Upper lobe of left lung (tissue), 4 donors: Measurements from ENCODE around the gene SERPINB8.

Experiments
- EP300 ChIP-seq, 4 donors: sonication (generic); formaldehyde crosslinking; IDR thresholded peaks; one replicate each; pipeline ENCODE4 v1.5.1; 2017; ENCODE audit warnings: antibody characterized with exemption in 4 of 4, control low read depth in 2 of 4
- POLR2A ChIP-seq, 4 donors: fragments of 450-650 bp; IDR thresholded peaks; one replicate each; pipeline ENCODE4 v1.5.1; 2016 to 2017; ENCODE audit warnings: antibody characterized with exemption in 4 of 4, mild to moderate bottlenecking in 2 of 4
- POLR2AphosphoS5 ChIP-seq, 2 donors: sonication (generic); formaldehyde crosslinking; IDR thresholded peaks; one replicate each; pipeline ENCODE4 v1.5.1; 2017; ENCODE audit warnings: antibody characterized with exemption in 2 of 2
- TF ChIP-seq, protein P1 (sequence below), 6 experiments: fragments of 450-650 bp in 4 of 6; fragments of 200-600 bp in 2 of 6; sonication (generic) in 2 of 6; IDR thresholded peaks; one replicate each; pipeline ENCODE4 v1.5.1; 2016 to 2019; ENCODE audit warnings: antibody characterized with exemption in 6 of 6

DNA sequence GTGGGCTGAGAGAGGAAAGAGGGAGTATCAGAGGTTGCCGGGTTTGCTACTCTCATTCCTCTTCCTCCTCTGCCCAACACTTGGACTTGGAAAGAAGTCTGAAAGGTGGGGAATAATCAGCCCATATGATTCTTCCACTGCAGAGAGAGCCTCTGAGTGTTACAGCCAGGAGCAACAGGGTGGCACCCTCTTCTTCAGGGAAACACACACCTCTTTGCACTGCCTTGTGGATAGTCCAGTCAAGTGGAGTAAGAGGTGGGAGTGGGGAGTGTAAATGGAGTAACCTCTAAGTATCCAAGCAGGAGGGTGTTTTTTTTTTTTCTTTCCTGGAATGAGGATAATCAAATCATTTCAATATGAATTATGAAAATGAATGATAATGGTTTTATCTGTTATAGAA is 9.0 kb upstream of the SERPINB8 start:
- TF ChIP-seq, protein P1, sequence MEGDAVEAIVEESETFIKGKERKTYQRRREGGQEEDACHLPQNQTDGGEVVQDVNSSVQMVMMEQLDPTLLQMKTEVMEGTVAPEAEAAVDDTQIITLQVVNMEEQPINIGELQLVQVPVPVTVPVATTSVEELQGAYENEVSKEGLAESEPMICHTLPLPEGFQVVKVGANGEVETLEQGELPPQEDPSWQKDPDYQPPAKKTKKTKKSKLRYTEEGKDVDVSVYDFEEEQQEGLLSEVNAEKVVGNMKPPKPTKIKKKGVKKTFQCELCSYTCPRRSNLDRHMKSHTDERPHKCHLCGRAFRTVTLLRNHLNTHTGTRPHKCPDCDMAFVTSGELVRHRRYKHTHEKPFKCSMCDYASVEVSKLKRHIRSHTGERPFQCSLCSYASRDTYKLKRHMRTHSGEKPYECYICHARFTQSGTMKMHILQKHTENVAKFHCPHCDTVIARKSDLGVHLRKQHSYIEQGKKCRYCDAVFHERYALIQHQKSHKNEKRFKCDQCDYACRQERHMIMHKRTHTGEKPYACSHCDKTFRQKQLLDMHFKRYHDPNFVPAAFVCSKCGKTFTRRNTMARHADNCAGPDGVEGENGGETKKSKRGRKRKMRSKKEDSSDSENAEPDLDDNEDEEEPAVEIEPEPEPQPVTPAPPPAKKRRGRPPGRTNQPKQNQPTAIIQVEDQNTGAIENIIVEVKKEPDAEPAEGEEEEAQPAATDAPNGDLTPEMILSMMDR (IDR thresholded peaks at IDR 0.05) = no peak
- TF ChIP-seq POLR2AphosphoS5 (IDR thresholded peaks at IDR 0.05) (no peak), POLR2A (IDR thresholded peaks at IDR 0.05) (no peak), EP300 (IDR thresholded peaks at IDR 0.05) (no peak)
